ENCODE measurements around the gene BRCC3.
A peak's percentile ranks its signal among the peaks of the same experiment; 100 is the strongest.
"Not testable (repeated sequence)": the region's sequence is repeated elsewhere in the genome, so short reads cannot be mapped to it uniquely, and the experiment has no call there.

Gene BRCC3

GRCh38 chrX:155132110-155132509 lies 60.8 kb downstream of the BRCC3 start:
- Mint-ChIP-seq H3K9me3 (peaks cover 0 to 7% of the 10 kb centered on the region in 2 donors), H3K27ac (no peak overlapping the region), H3K36me3 (ENCODE audit: insufficient read depth) (no peaks in the 10 kb centered on the region), H3K27me3 (no peaks in the 10 kb centered on the region), H3K4me1 (ENCODE audit: low read depth in 2 of 2) (no peaks in the 10 kb centered on the region), H3K4me3 (no peak overlapping the region)
- DNase-seq (no peak), ATAC-seq (replicated peaks) (no peak)

DNA sequence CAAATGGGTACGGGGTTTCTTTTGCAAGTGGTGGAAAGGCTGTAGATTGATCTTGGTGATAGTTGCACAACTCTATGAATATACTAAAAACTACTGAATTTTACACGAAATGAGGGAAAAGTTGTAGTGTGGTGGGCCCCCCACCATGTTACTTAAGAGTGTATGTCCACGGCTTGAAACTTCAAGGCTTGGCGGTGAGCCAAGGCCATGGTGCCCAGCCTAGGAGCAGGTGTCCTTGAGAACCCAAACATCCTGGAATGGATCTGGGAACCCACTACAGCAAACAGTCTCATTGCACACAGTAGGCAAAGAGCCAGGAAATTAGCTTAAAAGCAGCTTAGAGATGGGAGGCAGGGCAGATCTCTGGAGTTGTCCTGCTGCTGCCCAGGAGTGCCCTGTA lies 62.9 kb downstream of the BRCC3 start:
- Mint-ChIP-seq H3K4me3 (no peak overlapping the region), H3K4me1 (ENCODE audit: low read depth in 2 of 2) (no peaks in the 10 kb centered on the region), H3K27ac (no peak overlapping the region), H3K27me3 (no peaks in the 10 kb centered on the region), H3K36me3 (ENCODE audit: insufficient read depth) (no peaks in the 10 kb centered on the region), H3K9me3 (peaks cover 0 to 5% of the 10 kb centered on the region in 2 donors)
- ATAC-seq (replicated peaks) (no peak), DNase-seq (no peak)

DNA sequence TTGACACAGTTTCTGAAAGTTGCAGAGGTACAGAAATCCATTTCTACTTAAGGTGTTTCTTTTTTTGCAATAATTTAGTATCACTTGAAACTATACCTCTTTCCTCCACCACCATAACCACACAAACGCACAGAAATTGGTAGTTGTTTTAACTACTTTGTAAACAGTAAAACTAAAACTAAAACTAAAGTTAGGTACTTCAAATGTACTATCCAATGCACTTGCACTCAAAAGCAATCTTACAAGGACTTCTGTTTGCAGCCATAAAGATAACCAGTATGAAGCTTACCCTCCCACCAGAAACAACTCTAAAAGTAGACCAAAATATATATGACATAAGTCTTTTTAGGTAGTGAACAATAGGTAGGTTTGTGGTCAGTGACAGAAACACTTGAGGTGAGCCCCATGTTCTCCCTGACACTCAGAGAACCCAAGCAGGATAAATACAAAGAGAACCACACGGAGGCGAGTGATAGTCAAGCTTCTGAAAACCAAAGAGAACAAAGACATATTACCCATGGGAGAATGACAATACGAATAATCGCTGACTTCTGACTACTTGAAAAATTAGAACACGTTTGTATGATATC lies 72.7 kb downstream of the BRCC3 start:
- H3K4me3 Mint-ChIP-seq, result no peak overlapping the region
- H3K4me1 Mint-ChIP-seq (ENCODE audit: low read depth in 2 of 2), result peaks cover 0 to 2% of the 10 kb centered on the region in 2 donors
- H3K36me3 Mint-ChIP-seq (ENCODE audit: insufficient read depth), result no peaks in the 10 kb centered on the region
- ATAC-seq (replicated peaks), result no peak
- H3K27ac Mint-ChIP-seq, result no peak overlapping the region
- no peaks in the 10 kb centered on the region for H3K27me3 Mint-ChIP-seq
- DNase-seq, result no peak
- H3K9me3 Mint-ChIP-seq, result no peaks in the 10 kb centered on the region

DNA sequence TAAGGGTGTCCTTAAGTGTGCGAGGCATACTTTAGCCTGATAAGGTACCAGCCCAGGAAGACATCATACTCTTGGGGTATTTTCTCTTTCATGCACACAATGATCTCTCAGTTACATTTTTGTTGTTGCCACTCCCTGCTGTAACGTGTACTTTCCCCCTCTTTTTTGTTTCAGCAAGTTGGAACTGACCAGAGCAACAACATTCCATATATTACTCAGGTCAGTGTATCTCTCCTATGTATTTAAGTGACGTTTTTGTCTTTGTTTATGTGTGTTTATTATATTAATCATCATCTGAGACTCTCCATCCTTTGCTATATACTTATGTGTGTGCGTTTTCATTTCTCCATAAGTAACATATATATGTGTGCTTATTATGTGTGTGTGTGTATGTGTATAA lies 73.6 kb downstream of the BRCC3 start:
- no peaks in the 10 kb centered on the region for H3K36me3 Mint-ChIP-seq (ENCODE audit: insufficient read depth)
- H3K4me1 Mint-ChIP-seq (ENCODE audit: low read depth in 2 of 2), result peaks cover 0 to 2% of the 10 kb centered on the region in 2 donors
- DNase-seq, result no peak
- no peaks in the 10 kb centered on the region for H3K9me3 Mint-ChIP-seq
- H3K27me3 Mint-ChIP-seq, result no peaks in the 10 kb centered on the region
- H3K4me3 Mint-ChIP-seq, result no peak overlapping the region
- H3K27ac Mint-ChIP-seq, result no peak overlapping the region
- no peak for ATAC-seq (replicated peaks)

DNA sequence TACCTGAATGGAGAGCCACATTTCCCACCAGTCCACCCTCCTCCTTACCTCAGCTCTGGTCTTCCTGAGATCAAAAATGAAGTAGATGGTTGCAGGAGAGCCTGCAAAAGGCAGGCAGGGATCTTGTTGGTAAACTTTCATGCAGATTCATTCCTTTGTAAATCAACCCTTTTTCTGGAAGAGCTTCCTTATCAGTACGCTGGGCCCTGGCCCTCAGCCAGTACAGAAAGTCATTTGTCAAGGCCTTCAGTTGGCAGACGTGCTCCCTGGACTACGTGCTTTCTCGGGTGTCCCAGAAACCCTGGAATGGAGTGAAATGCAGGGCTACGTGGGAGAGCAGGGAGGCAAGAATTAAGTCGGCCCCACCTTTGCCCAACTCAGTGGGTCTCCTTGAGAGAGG lies 76.3 kb downstream of the BRCC3 start:
- not testable (repeated sequence) for H3K36me3 Mint-ChIP-seq (ENCODE audit: insufficient read depth); DNase-seq; H3K27ac Mint-ChIP-seq; H3K4me1 Mint-ChIP-seq (ENCODE audit: low read depth in 2 of 2); ATAC-seq (replicated peaks); H3K4me3 Mint-ChIP-seq; H3K9me3 Mint-ChIP-seq; H3K27me3 Mint-ChIP-seq

DNA sequence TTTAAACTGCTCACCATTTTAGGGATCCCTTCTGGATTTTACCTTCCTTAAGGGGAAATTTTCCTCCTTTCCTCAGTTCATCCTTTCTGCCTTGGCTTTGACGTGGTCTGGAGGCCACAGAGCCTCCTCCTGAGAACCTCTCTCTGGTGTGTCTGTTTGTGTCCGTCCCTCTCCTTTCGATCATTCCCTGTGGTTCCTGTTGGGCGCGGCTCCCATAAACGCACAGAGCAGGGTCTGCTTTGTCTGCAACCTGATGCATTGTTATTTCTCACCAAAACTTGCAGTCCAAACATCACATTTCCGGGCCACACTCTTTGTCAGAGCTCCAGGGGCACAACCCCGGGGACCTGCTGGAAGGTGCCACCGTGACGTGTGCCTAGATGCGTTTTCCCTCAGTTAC lies 76.9 kb downstream of the BRCC3 start:
- H3K36me3 Mint-ChIP-seq (ENCODE audit: insufficient read depth); H3K4me3 Mint-ChIP-seq; H3K4me1 Mint-ChIP-seq (ENCODE audit: low read depth in 2 of 2); DNase-seq; H3K9me3 Mint-ChIP-seq; H3K27me3 Mint-ChIP-seq; ATAC-seq (replicated peaks); H3K27ac Mint-ChIP-seq: not testable (repeated sequence)

GRCh38 chrX:155148724-155149537 lies 77.6 kb downstream of the BRCC3 start:
- Mint-ChIP-seq H3K4me3 (no peak overlapping the region), H3K27ac (no peak overlapping the region), H3K9me3 (no peaks in the 10 kb centered on the region), H3K27me3 (peaks cover 0 to 8% of the 10 kb centered on the region in 2 donors), H3K36me3 (ENCODE audit: insufficient read depth) (no peaks in the 10 kb centered on the region), H3K4me1 (ENCODE audit: low read depth in 2 of 2) (peaks cover 0 to 2% of the 10 kb centered on the region in 2 donors)
- DNase-seq, result peak; percentile 19 to 31 (median 26)
- no peak for ATAC-seq (replicated peaks)

DNA sequence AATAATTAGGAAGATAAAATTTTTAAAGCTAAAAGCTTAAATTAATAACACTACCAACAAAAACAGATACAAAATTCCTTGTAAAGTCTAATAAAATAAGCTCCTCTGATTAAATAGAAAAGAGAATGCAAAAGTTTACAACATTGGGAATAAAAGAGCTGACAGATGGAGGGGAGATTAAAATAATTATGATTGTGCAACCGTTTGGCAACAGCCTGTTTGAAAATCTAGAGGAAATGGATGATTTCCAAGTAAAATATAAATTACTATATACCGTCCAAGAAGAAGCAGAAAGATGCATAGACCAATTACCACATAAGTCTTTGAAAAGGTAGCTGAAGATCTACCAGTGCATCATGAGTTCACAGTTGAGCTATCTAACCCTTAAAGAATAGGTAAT lies 98.6 kb downstream of the BRCC3 start:
- Mint-ChIP-seq H3K27ac (no peak overlapping the region), H3K36me3 (ENCODE audit: insufficient read depth) (no peaks in the 10 kb centered on the region), H3K4me1 (ENCODE audit: low read depth in 2 of 2) (no peaks in the 10 kb centered on the region), H3K4me3 (no peak overlapping the region), H3K9me3 (no peaks in the 10 kb centered on the region), H3K27me3 (no peaks in the 10 kb centered on the region)
- ATAC-seq (replicated peaks), result no peak
- DNase-seq, result no peak
